NCI-H2196 (cell line): Measurements from ENCODE around the gene HAGH.

Experiments used
- DNase-seq: peaks from one replicate; lab custom pipeline; 2025; ENCODE audit not compliant: unreplicated experiment; lab: John Stamatoyannopoulos, UW

Gene HAGH

GRCh38 chr16:1763521-1764511, 62.8 kb downstream of the HAGH start:
- DNase-seq, result no peak

GRCh38 chr16:1762879-1763520, 63.6 kb downstream of the HAGH start:
- no peak for DNase-seq

- DNase-seq, result no peak
These were observed 64.3 kb downstream of the HAGH start for GRCh38 chr16:1762196-1762878.

GRCh38 chr16:1761751-1762150, 64.9 kb downstream of the HAGH start:
- no peak for DNase-seq

- no peak for DNase-seq
These were observed 65.7 kb downstream of the HAGH start for GRCh38 chr16:1760911-1761310.

- no peak for DNase-seq
These were observed 67.1 kb downstream of the HAGH start for GRCh38 chr16:1759511-1759910.

GRCh38 chr16:1758923-1759322, 67.7 kb downstream of the HAGH start:
- DNase-seq, result no peak

- DNase-seq, result no peak
These were observed 68.7 kb downstream of the HAGH start for GRCh38 chr16:1757714-1758461.
